Measurements from ENCODE around the gene HAGH.

The HAGH gene

GRCh38 chr16:1823821-1824220, 2.8 kb downstream of the HAGH start:
- H3K14ac ChIP-seq (ENCODE audit: low read length) = no peak overlapping the region
- H4K12ac ChIP-seq (ENCODE audit: low read depth, low read length) = no peak overlapping the region
- peaks cover 0 to 5% of the 10 kb centered on the region in 2 experiments for H3K4me1 ChIP-seq (ENCODE audit: control insufficient read depth in 1 of 2, insufficient read depth in 2 of 2, low read length in 2 of 2)
- H3K4me3 ChIP-seq (ENCODE audit: low read depth, low read length) = no peak overlapping the region
- no peaks in the 10 kb centered on the region for H3K9me3 ChIP-seq (ENCODE audit: insufficient read depth, low read depth, low read length)
- H3K36me3 ChIP-seq (ENCODE audit: control insufficient read depth in 1 of 2, insufficient read depth in 2 of 2, low read length in 2 of 2) = peaks cover 29 to 32% of the 10 kb centered on the region in 2 experiments
- no CpG with 5 or more reads among the region's 9 CpGs for WGBS (ENCODE audit: extremely low coverage, insufficient coverage, insufficient read length)
- no peak overlapping the region for H4K91ac ChIP-seq (ENCODE audit: low read depth, low read length)
- peaks cover 8% of the 10 kb centered on the region for H3K79me2 ChIP-seq (ENCODE audit: control insufficient read depth, insufficient read depth, low read length, poor library complexity)
- H3K4me2 ChIP-seq (ENCODE audit: low read length) = no peak overlapping the region
- DNase-seq = no peak
- H2AFZ ChIP-seq (ENCODE audit: insufficient read depth, low read length, poor library complexity) = no peak overlapping the region
- no peaks in the 10 kb centered on the region for H3K27me3 ChIP-seq (ENCODE audit: insufficient read depth, low read length)
- H2BK120ac ChIP-seq (ENCODE audit: insufficient read depth, low read length, poor library complexity) = no peak overlapping the region
- no peak overlapping the region for H3K18ac ChIP-seq (ENCODE audit: low read length)
- no peak overlapping the region for H3K9ac ChIP-seq (ENCODE audit: low read length)
- H3K27ac ChIP-seq (ENCODE audit: low read depth, low read length) = no peak overlapping the region
- H4K8ac ChIP-seq (ENCODE audit: low read depth, low read length) = no peak overlapping the region
- no peak overlapping the region for H3K23ac ChIP-seq (ENCODE audit: low read length)
- peaks cover 8% of the 10 kb centered on the region for H3K79me1 ChIP-seq (ENCODE audit: low read length)
- no peak overlapping the region for H2BK5ac ChIP-seq (ENCODE audit: low read depth, low read length, poor library complexity)
- H3K4ac ChIP-seq (ENCODE audit: low read depth, low read length) = no peak overlapping the region
- no peak overlapping the region for H2AK5ac ChIP-seq (ENCODE audit: low read length)
- no peak overlapping the region for H2BK12ac ChIP-seq (ENCODE audit: low read length)

- Histone ChIP-seq H3K79me2 (ENCODE audit: control insufficient read depth, insufficient read depth, low read length, poor library complexity) (peaks cover 8% of the 10 kb centered on the region), H3K14ac (ENCODE audit: low read length) (no peak overlapping the region), H3K27ac (ENCODE audit: low read depth, low read length) (no peak overlapping the region), H3K9ac (ENCODE audit: low read length) (no peak overlapping the region), H2AFZ (ENCODE audit: insufficient read depth, low read length, poor library complexity) (no peak overlapping the region), H4K12ac (ENCODE audit: low read depth, low read length) (no peak overlapping the region), H2BK120ac (ENCODE audit: insufficient read depth, low read length, poor library complexity) (no peak overlapping the region), H3K27me3 (ENCODE audit: insufficient read depth, low read length) (no peaks in the 10 kb centered on the region), H3K4ac (ENCODE audit: low read depth, low read length) (no peak overlapping the region), H2BK12ac (ENCODE audit: low read length) (no peak overlapping the region), H3K4me3 (ENCODE audit: low read depth, low read length) (no peak overlapping the region), H3K79me1 (ENCODE audit: low read length) (peaks cover 8% of the 10 kb centered on the region), H3K4me2 (ENCODE audit: low read length) (no peak overlapping the region), H3K36me3 (ENCODE audit: control insufficient read depth in 1 of 2, insufficient read depth in 2 of 2, low read length in 2 of 2) (peaks cover 37 to 38% of the 10 kb centered on the region in 2 experiments), H3K4me1 (ENCODE audit: control insufficient read depth in 1 of 2, insufficient read depth in 2 of 2, low read length in 2 of 2) (peaks cover 0 to 5% of the 10 kb centered on the region in 2 experiments), H4K8ac (ENCODE audit: low read depth, low read length) (no peak overlapping the region), H3K9me3 (ENCODE audit: insufficient read depth, low read depth, low read length) (no peaks in the 10 kb centered on the region), H2AK5ac (ENCODE audit: low read length) (no peak overlapping the region), H3K23ac (ENCODE audit: low read length) (no peak overlapping the region), H2BK5ac (ENCODE audit: low read depth, low read length, poor library complexity) (no peak overlapping the region), H4K91ac (ENCODE audit: low read depth, low read length) (no peak overlapping the region), H3K18ac (ENCODE audit: low read length) (no peak overlapping the region)
- DNase-seq = no peak
- WGBS (ENCODE audit: extremely low coverage, insufficient coverage, insufficient read length) = no CpG with 5 or more reads among the region's 16 CpGs
Measured at GRCh38 chr16:1822801-1823200, 3.8 kb downstream of the HAGH start.

GRCh38 chr16:1821861-1822611, 4.6 kb downstream of the HAGH start:
- Histone ChIP-seq H3K9me3 (ENCODE audit: insufficient read depth, low read depth, low read length) (no peaks in the 10 kb centered on the region), H2AK5ac (ENCODE audit: low read length) (no peak overlapping the region), H2BK12ac (ENCODE audit: low read length) (no peak overlapping the region), H2BK120ac (ENCODE audit: insufficient read depth, low read length, poor library complexity) (no peak overlapping the region), H3K4me2 (ENCODE audit: low read length) (no peak overlapping the region), H3K23ac (ENCODE audit: low read length) (no peak overlapping the region), H2BK5ac (ENCODE audit: low read depth, low read length, poor library complexity) (no peak overlapping the region), H4K12ac (ENCODE audit: low read depth, low read length) (no peak overlapping the region), H4K91ac (ENCODE audit: low read depth, low read length) (no peak overlapping the region), H3K4ac (ENCODE audit: low read depth, low read length) (no peak overlapping the region), H3K4me3 (ENCODE audit: low read depth, low read length) (no peak overlapping the region), H2AFZ (ENCODE audit: insufficient read depth, low read length, poor library complexity) (no peak overlapping the region), H3K27me3 (ENCODE audit: insufficient read depth, low read length) (no peaks in the 10 kb centered on the region), H3K18ac (ENCODE audit: low read length) (no peak overlapping the region), H3K36me3 (ENCODE audit: control insufficient read depth in 1 of 2, insufficient read depth in 2 of 2, low read length in 2 of 2) (peaks cover 40 to 46% of the 10 kb centered on the region in 2 experiments), H3K4me1 (ENCODE audit: control insufficient read depth in 1 of 2, insufficient read depth in 2 of 2, low read length in 2 of 2) (peaks cover 0 to 5% of the 10 kb centered on the region in 2 experiments), H3K27ac (ENCODE audit: low read depth, low read length) (no peak overlapping the region), H3K79me2 (ENCODE audit: control insufficient read depth, insufficient read depth, low read length, poor library complexity) (peaks cover 3% of the 10 kb centered on the region), H3K9ac (ENCODE audit: low read length) (no peak overlapping the region), H3K14ac (ENCODE audit: low read length) (no peak overlapping the region), H3K79me1 (ENCODE audit: low read length) (peaks cover 3% of the 10 kb centered on the region), H4K8ac (ENCODE audit: low read depth, low read length) (no peak overlapping the region)
- DNase-seq = no peak
- WGBS (ENCODE audit: extremely low coverage, insufficient coverage, insufficient read length) = no CpG with 5 or more reads among the region's 24 CpGs

DNA sequence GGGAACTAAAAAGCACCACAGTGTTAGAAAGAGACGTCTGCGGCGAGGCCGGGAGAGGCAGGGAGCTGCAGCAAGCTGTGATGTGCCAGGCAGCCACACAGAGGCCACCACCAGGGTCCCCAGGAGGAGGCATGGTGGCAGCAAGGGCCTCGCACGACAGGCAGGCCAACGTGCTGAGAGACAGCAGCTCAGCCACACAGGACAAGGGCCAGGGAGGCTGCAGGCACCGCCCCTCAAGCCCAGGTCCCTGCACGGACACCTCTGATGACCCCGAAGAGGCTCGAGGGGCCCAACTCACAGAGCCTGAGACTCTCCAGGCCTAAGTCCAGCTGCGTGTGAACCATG, 5.7 kb downstream of the HAGH start:
- H3K14ac ChIP-seq (ENCODE audit: low read length) = no peak overlapping the region
- H3K4me1 ChIP-seq (ENCODE audit: control insufficient read depth in 1 of 2, insufficient read depth in 2 of 2, low read length in 2 of 2) = peaks cover 0 to 5% of the 10 kb centered on the region in 2 experiments
- no peak overlapping the region for H3K4me2 ChIP-seq (ENCODE audit: low read length)
- H4K8ac ChIP-seq (ENCODE audit: low read depth, low read length) = no peak overlapping the region
- H3K27me3 ChIP-seq (ENCODE audit: insufficient read depth, low read length) = no peaks in the 10 kb centered on the region
- no peak overlapping the region for H2AFZ ChIP-seq (ENCODE audit: insufficient read depth, low read length, poor library complexity)
- DNase-seq = no peak
- no peak overlapping the region for H3K4ac ChIP-seq (ENCODE audit: low read depth, low read length)
- no peak overlapping the region for H4K91ac ChIP-seq (ENCODE audit: low read depth, low read length)
- peaks cover 48 to 54% of the 10 kb centered on the region in 2 experiments for H3K36me3 ChIP-seq (ENCODE audit: control insufficient read depth in 1 of 2, insufficient read depth in 2 of 2, low read length in 2 of 2)
- no peaks in the 10 kb centered on the region for H3K9me3 ChIP-seq (ENCODE audit: insufficient read depth, low read depth, low read length)
- no peak overlapping the region for H3K27ac ChIP-seq (ENCODE audit: low read depth, low read length)
- no peak overlapping the region for H2BK120ac ChIP-seq (ENCODE audit: insufficient read depth, low read length, poor library complexity)
- WGBS (ENCODE audit: extremely low coverage, insufficient coverage, insufficient read length) = no CpG with 5 or more reads among the region's 12 CpGs
- no peak overlapping the region for H3K23ac ChIP-seq (ENCODE audit: low read length)
- H3K9ac ChIP-seq (ENCODE audit: low read length) = no peak overlapping the region
- H2BK12ac ChIP-seq (ENCODE audit: low read length) = no peak overlapping the region
- no peak overlapping the region for H2BK5ac ChIP-seq (ENCODE audit: low read depth, low read length, poor library complexity)
- no peak overlapping the region for H3K18ac ChIP-seq (ENCODE audit: low read length)
- H2AK5ac ChIP-seq (ENCODE audit: low read length) = no peak overlapping the region
- no peak overlapping the region for H3K4me3 ChIP-seq (ENCODE audit: low read depth, low read length)
- H3K79me2 ChIP-seq (ENCODE audit: control insufficient read depth, insufficient read depth, low read length, poor library complexity) = peaks cover under 1% of the 10 kb centered on the region
- no peaks in the 10 kb centered on the region for H3K79me1 ChIP-seq (ENCODE audit: low read length)
- no peak overlapping the region for H4K12ac ChIP-seq (ENCODE audit: low read depth, low read length)
